K562 (cell line): ENCODE results near the gene CWC22. TPM values are rescaled to one million over a fixed set of nuclear protein-coding genes. Genes with fewer than 3 reads are reported as not detected.

ENCODE experiments used
- ATAC-seq: fragments of 200-7000 bp; cut with Tn5 transposase; 3 replicates; pipeline ENCODE4 v1.9.1; 2020; ENCODE audit warnings: moderate library complexity
- BruUV-seq: library from RNA; stranded (reverse); fragments of 400-500 nt; replicated peaks from 2 replicates; lab custom pipeline; 2021; lab: Mats Ljungman, UMichigan
- CTCF ChIA-PET: fragments of 300-600 bp; formaldehyde crosslinking; extraction: SDS; loops from one replicate; lab custom pipeline; 2021; ENCODE audit warnings: low intra/inter-chr PET ratio; lab: Yijun Ruan, JAX
- POLR2A ChIA-PET: fragments of 300-600, 350-650 bp; sonication (Branson Sonifier 250); formaldehyde crosslinking; extraction: SDS; loops from one replicate; lab custom pipeline; 2021; ENCODE audit warnings: antibody characterized with exemption, inconsistent platforms; lab: Yijun Ruan, JAX
- DNase-seq, 4 experiments: peaks; one replicate each; pipeline versions ENCODE4 v3.0.0 to v3.0.0-alpha.2; 2011 to 2018; ENCODE audit warnings: low spot score in 3 of 4, mixed read lengths in 3 of 4; ENCODE audit errors: extremely low read depth in 1 of 4
- FAIRE-seq: peaks from 2 replicates; lab custom pipeline; 2011; peaks lifted over from hg19 to GRCh38; lab: Jason Lieb, UNC
- H2AFZ ChIP-seq: 2 replicates; pipeline ENCODE4 v1.6.0; 2011; ENCODE audit warnings: low read depth, low read length, control low read depth, inconsistent platforms
- H3K27ac ChIP-seq: fragments of 200-600 bp; 3 replicates; pipeline ENCODE4 v1.8.0; 2011; ENCODE audit warnings: low read depth, mild to moderate bottlenecking, control low read depth, inconsistent platforms, low read length, moderate library complexity, mixed read lengths; ENCODE audit errors: extremely low read depth
- H3K27me3 ChIP-seq, 2 experiments: fragments of 300-600 bp in 1 of 2; 2 replicates in 1 of 2; 3 replicates in 1 of 2; pipeline versions ENCODE4 v1.6.0 to v1.8.0; 2011; ENCODE audit warnings: inconsistent platforms in 2 of 2, low read length in 2 of 2, mild to moderate bottlenecking in 1 of 2, mixed read lengths in 1 of 2, moderate library complexity in 1 of 2; ENCODE audit not compliant: control insufficient read depth in 2 of 2, insufficient read depth in 2 of 2
- H3K36me3 ChIP-seq: fragments of 300-600 bp; 3 replicates; pipeline ENCODE4 v1.8.0; 2011; ENCODE audit warnings: mild to moderate bottlenecking, low read length, inconsistent platforms; ENCODE audit not compliant: control insufficient read depth, insufficient read depth
- H3K4me1 ChIP-seq, 2 experiments: fragments of 200-600 bp in 1 of 2; replicated peaks in 1 of 2; 2 replicates in 1 of 2; 3 replicates in 1 of 2; pipeline versions ENCODE4 v1.5.1 to v1.8.0; 2011; ENCODE audit warnings: inconsistent platforms in 2 of 2, low read length in 2 of 2, mild to moderate bottlenecking in 1 of 2, mixed read lengths in 1 of 2, moderate library complexity in 1 of 2; ENCODE audit not compliant: control insufficient read depth in 2 of 2, insufficient read depth in 2 of 2
- H3K4me2 ChIP-seq: 2 replicates; pipeline ENCODE4 v1.6.1; 2011; ENCODE audit warnings: low read length, control low read depth, inconsistent platforms, mixed read lengths; ENCODE audit not compliant: insufficient read depth
- H3K4me3 ChIP-seq: fragments of 200-600 bp; sonication (generic), shearing (Covaris generic); 2 replicates; pipeline ENCODE4 v1.5.1; 2016; ENCODE audit warnings: control low read depth, inconsistent platforms
- H3K79me2 ChIP-seq: fragments of 200-600 bp; 3 replicates; pipeline ENCODE4 v1.8.0; 2011; ENCODE audit warnings: low read length, inconsistent platforms; ENCODE audit not compliant: control insufficient read depth, insufficient read depth
- H3K9ac ChIP-seq, 2 experiments: 2 replicates each; pipeline versions ENCODE4 v1.6.0 to v1.6.1; 2011; ENCODE audit warnings: low read depth in 2 of 2, low read length in 2 of 2, control low read depth in 1 of 2, inconsistent platforms in 1 of 2, mild to moderate bottlenecking in 1 of 2, mixed read lengths in 1 of 2; ENCODE audit not compliant: insufficient read depth in 1 of 2
- H3K9me1 ChIP-seq: one replicate; pipeline ENCODE4 v1.6.0; 2011; ENCODE audit warnings: inconsistent platforms, mild to moderate bottlenecking, low read length, moderate library complexity; ENCODE audit not compliant: control insufficient read depth, insufficient read depth
- H3K9me3 ChIP-seq: replicated peaks from 2 replicates; pipeline ENCODE4 v1.5.1; 2011; ENCODE audit warnings: low read depth, low read length, inconsistent platforms; ENCODE audit not compliant: control insufficient read depth, insufficient read depth
- H4K20me1 ChIP-seq: replicated peaks from 2 replicates; pipeline ENCODE4 v1.6.1; 2011; ENCODE audit warnings: low read length, inconsistent platforms, mixed read lengths; ENCODE audit not compliant: control insufficient read depth, insufficient read depth
- ATF1 ChIP-seq, 2 experiments: fragments of 450-650 bp in 1 of 2; IDR thresholded peaks; 2 replicates each; pipeline ENCODE4 v1.6.1; 2016; ENCODE audit warnings: missing compliant biosample characterization in 1 of 2, missing genetic modification characterization in 1 of 2
- DIDO1 ChIP-seq: fragments of 450-650 bp; IDR thresholded peaks from 2 replicates; pipeline ENCODE4 v1.6.1; 2016; ENCODE audit warnings: low read depth, missing biosample characterization, missing genetic modification characterization
- ETS2 ChIP-seq: IDR thresholded peaks from 2 replicates; pipeline ENCODE4 v1.6.1; 2016; ENCODE audit warnings: borderline replicate concordance, missing genetic modification characterization, mild to moderate bottlenecking, moderate library complexity, missing compliant biosample characterization; ENCODE audit not compliant: poor library complexity, severe bottlenecking
- FOXK1 ChIP-seq: sonication (generic); formaldehyde crosslinking; IDR thresholded peaks from 2 replicates; pipeline ENCODE4 v1.8.0; 2022; ENCODE audit warnings: missing genetic modification reagents, mild to moderate bottlenecking, borderline replicate concordance
- HSF4 ChIP-seq: fragments of 250-450 bp; sonication (Bioruptor Pico); IDR thresholded peaks from 2 replicates; pipeline ENCODE4 v2.1.2; 2022; ENCODE audit warnings: mild to moderate bottlenecking, moderate library complexity, borderline replicate concordance
- NFXL1 ChIP-seq: fragments of 450-650 bp; formaldehyde crosslinking; IDR thresholded peaks from 2 replicates; pipeline ENCODE4 v1.4.0; 2021; ENCODE audit warnings: mild to moderate bottlenecking
- NR1H2 ChIP-seq: sonication (generic); formaldehyde crosslinking; IDR thresholded peaks from 2 replicates; pipeline ENCODE4 v1.4.0; 2020; ENCODE audit warnings: mild to moderate bottlenecking, missing genetic modification reagents
- PYGO2 ChIP-seq: fragments of 450-650 bp; IDR thresholded peaks from 2 replicates; pipeline ENCODE4 v1.6.1; 2016; ENCODE audit warnings: mild to moderate bottlenecking, missing genetic modification characterization, moderate library complexity, missing compliant biosample characterization
- ZBED1 ChIP-seq: IDR thresholded peaks from 2 replicates; pipeline ENCODE4 v1.6.1; 2014
- ZFPM2 ChIP-seq: fragments of 250-450 bp; sonication (Bioruptor Pico); IDR thresholded peaks from 2 replicates; pipeline ENCODE4 v1.5.1; 2022; ENCODE audit warnings: mild to moderate bottlenecking
- ZNF551 ChIP-seq: fragments of 250-450 bp; sonication (Bioruptor Pico); IDR thresholded peaks from 2 replicates; pipeline ENCODE4 v1.5.0; 2021; ENCODE audit warnings: mild to moderate bottlenecking, moderate library complexity
- in situ Hi-C: fragments of 300-500 bp; cut with MboI; formaldehyde crosslinking; loops from 4 replicates; pipeline ENCODE4 v1.15.0; 2018; ENCODE audit warnings: inconsistent platforms, mixed read lengths
- intact Hi-C: fragments of 100-400 bp; cut with micrococcal nuclease; formaldehyde crosslinking; loops from 2 replicates; pipeline ENCODE4 v1.14.2; 2022
- polyA plus RNA-seq, 8 experiments: library from polyadenylated mRNA; depleted of rRNA in 4 of 8; stranded (reverse) in 5 of 8; unstranded in 3 of 8; fragments of >200 nt; fragmentation: Nextera tagmentation in 2 of 8; fragmentation: Illumina TruSeq in 1 of 8; extraction: Ambion mirVana in 2 of 8; extraction: Trizol in 1 of 8; gene quantifications; 2 replicates each; pipeline versions ENCODE4 v1.2.1 to v1.2.3, GENCODE V29; 2011 to 2014; ENCODE audit warnings: inconsistent platforms in 1 of 8, missing spikeins in 1 of 8
- total RNA-seq, 7 experiments: library from RNA; depleted of rRNA in 6 of 7; stranded (reverse); fragments of >200 nt in 6 of 7; fragmentation: Illumina TruSeq in 2 of 7; extraction: Trizol in 2 of 7; gene quantifications; 2 replicates each; pipeline versions ENCODE4 v1.2.1 to v1.2.3, GENCODE V29; 2011 to 2021; ENCODE audit warnings: low replicate concordance in 1 of 7
- TF ChIP-seq, protein P1 (sequence below): sonication (generic); formaldehyde crosslinking; IDR thresholded peaks from 2 replicates; pipeline ENCODE4 v1.8.0; 2022; ENCODE audit warnings: missing genetic modification reagents, mild to moderate bottlenecking, moderate library complexity, borderline replicate concordance
- TF ChIP-seq, protein P2 (sequence below): sonication (generic); IDR thresholded peaks from 2 replicates; pipeline ENCODE4 v1.6.1; 2016
- TF ChIP-seq, protein P3 (sequence below): fragments of 250-450 bp; sonication (Bioruptor Pico); IDR thresholded peaks from 2 replicates; pipeline ENCODE4 v1.4.0; 2020; ENCODE audit warnings: mild to moderate bottlenecking, moderate library complexity, borderline replicate concordance
- TF ChIP-seq, protein P4 (sequence below), 2 experiments: fragments of 450-650 bp in 1 of 2; sonication (generic) in 1 of 2; formaldehyde crosslinking in 1 of 2; IDR thresholded peaks in 1 of 2; conservative IDR thresholded peaks in 1 of 2; 2 replicates each; pipeline versions ENCODE4 v1.6.1 to v1.8.1; 2016 to 2023; ENCODE audit warnings: mild to moderate bottlenecking in 2 of 2, moderate library complexity in 2 of 2, inconsistent platforms in 1 of 2, missing genetic modification reagents in 1 of 2
- TF ChIP-seq, protein P5 (sequence below), 2 experiments: fragments of 250-450 bp in 1 of 2; fragments of 450-650 bp in 1 of 2; sonication (Bioruptor Pico) in 1 of 2; IDR thresholded peaks; 2 replicates each; pipeline versions ENCODE4 v1.6.1 to v1.8.0; 2016 to 2021; ENCODE audit warnings: mild to moderate bottlenecking in 2 of 2, moderate library complexity in 2 of 2, missing compliant biosample characterization in 1 of 2, missing genetic modification characterization in 1 of 2

Gene CWC22
- total and polyA plus RNA-seq, 9 of the 15 experiments (the other 6 are each of a cell fraction or from before 2014, with no cell fraction given): 14.5 to 54.2 (median 36.7) TPM

DNA sequence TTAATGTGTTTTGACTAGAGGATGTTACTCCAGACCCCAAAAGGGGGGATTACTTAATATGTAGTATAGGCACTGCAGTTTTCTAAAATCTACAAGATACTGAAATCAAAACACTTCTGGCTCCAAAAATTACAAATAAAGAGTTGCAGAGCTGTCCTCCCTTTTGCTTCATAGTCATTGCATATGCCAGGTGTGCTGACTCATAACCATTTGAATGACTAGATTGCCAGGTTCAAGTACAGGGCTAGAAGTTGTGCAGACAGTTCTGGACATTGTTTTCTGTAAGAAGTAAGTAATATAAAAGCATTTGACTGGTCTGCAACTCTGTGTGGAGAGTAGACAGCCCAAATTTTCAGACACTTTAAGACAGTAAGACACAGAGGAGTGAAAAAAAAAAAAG is 6.7 kb downstream of the CWC22 start:
- Histone ChIP-seq H3K27me3 (no peaks in the 10 kb centered on the region), H3K4me2 (no peak overlapping the region), H3K9me3 (no peaks in the 10 kb centered on the region), H3K9ac (no peak overlapping the region), H3K9me1 (no peaks in the 10 kb centered on the region), H3K36me3 (peaks cover 23% of the 10 kb centered on the region), H2AFZ (no peak overlapping the region), H4K20me1 (no peaks in the 10 kb centered on the region), H3K79me2 (peaks cover 99% of the 10 kb centered on the region), H3K4me3 (no peak overlapping the region), H3K27ac (no peak overlapping the region), H3K4me1 (peaks cover 0 to 18% of the 10 kb centered on the region in 2 experiments; a peak in 4 of 5 replicates)
- ChIA-PET POLR2A (interaction anchor here (1.3 kb wide), 1 partner anchor 22 kb away, joined by 3 read pairs; no protein-coding TSS in a partner anchor), CTCF (no interaction called here)
- in situ Hi-C loops (no loop called here), intact Hi-C loops (loop anchor here (10.0 kb wide), 2 partner anchors 1526 to 1894 kb away; partner anchors contain the start of genes FKBP7 and ITPRID2)
- no peak for FAIRE-seq
- peak; percentile 60 for ATAC-seq
- no TSS peak for BruUV-seq
- DNase-seq: peak in 1 of 4 experiments; percentile 34
- no peak for TF ChIP-seq NFXL1 (CRISPR knock-in tag)
- TF ChIP-seq DIDO1 (tag): no peak
- TF ChIP-seq, protein P1, sequence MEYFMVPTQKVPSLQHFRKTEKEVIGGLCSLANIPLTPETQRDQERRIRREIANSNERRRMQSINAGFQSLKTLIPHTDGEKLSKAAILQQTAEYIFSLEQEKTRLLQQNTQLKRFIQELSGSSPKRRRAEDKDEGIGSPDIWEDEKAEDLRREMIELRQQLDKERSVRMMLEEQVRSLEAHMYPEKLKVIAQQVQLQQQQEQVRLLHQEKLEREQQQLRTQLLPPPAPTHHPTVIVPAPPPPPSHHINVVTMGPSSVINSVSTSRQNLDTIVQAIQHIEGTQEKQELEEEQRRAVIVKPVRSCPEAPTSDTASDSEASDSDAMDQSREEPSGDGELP: no peak
- TF ChIP-seq HSF4 (CRISPR knock-in tag): no peak
- TF ChIP-seq ATF1 (CRISPR knock-in tag; IDR thresholded peaks at IDR 0.05): no peak
- TF ChIP-seq ATF1 (tag; IDR thresholded peaks at IDR 0.05): no peak
- TF ChIP-seq, protein P2, sequence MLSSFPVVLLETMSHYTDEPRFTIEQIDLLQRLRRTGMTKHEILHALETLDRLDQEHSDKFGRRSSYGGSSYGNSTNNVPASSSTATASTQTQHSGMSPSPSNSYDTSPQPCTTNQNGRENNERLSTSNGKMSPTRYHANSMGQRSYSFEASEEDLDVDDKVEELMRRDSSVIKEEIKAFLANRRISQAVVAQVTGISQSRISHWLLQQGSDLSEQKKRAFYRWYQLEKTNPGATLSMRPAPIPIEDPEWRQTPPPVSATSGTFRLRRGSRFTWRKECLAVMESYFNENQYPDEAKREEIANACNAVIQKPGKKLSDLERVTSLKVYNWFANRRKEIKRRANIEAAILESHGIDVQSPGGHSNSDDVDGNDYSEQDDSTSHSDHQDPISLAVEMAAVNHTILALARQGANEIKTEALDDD: peak; percentile 29; the same call in 1 of the 2 replicates
- TF ChIP-seq, protein P3, sequence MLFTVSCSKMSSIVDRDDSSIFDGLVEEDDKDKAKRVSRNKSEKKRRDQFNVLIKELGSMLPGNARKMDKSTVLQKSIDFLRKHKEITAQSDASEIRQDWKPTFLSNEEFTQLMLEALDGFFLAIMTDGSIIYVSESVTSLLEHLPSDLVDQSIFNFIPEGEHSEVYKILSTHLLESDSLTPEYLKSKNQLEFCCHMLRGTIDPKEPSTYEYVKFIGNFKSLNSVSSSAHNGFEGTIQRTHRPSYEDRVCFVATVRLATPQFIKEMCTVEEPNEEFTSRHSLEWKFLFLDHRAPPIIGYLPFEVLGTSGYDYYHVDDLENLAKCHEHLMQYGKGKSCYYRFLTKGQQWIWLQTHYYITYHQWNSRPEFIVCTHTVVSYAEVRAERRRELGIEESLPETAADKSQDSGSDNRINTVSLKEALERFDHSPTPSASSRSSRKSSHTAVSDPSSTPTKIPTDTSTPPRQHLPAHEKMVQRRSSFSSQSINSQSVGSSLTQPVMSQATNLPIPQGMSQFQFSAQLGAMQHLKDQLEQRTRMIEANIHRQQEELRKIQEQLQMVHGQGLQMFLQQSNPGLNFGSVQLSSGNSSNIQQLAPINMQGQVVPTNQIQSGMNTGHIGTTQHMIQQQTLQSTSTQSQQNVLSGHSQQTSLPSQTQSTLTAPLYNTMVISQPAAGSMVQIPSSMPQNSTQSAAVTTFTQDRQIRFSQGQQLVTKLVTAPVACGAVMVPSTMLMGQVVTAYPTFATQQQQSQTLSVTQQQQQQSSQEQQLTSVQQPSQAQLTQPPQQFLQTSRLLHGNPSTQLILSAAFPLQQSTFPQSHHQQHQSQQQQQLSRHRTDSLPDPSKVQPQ: no peak
- no peak for TF ChIP-seq ZNF551
- TF ChIP-seq NR1H2: no peak
- TF ChIP-seq, protein P4, sequence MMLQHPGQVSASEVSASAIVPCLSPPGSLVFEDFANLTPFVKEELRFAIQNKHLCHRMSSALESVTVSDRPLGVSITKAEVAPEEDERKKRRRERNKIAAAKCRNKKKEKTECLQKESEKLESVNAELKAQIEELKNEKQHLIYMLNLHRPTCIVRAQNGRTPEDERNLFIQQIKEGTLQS (IDR thresholded peaks at IDR 0.05): peak; percentile 49; the same call in 1 of the 2 replicates
- TF ChIP-seq, protein P4 (CRISPR knock-in tag; conservative IDR thresholded peaks at IDR 0.05): no peak
- TF ChIP-seq ZBED1: no peak
- TF ChIP-seq FOXK1: no peak
- TF ChIP-seq ETS2 (tag): no peak
- TF ChIP-seq PYGO2 (tag): no peak
- TF ChIP-seq, protein P5, sequence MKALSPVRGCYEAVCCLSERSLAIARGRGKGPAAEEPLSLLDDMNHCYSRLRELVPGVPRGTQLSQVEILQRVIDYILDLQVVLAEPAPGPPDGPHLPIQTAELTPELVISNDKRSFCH (CRISPR knock-in tag; IDR thresholded peaks at IDR 0.05): no peak
- TF ChIP-seq, protein P5 (tag; IDR thresholded peaks at IDR 0.05): no peak
- TF ChIP-seq ZFPM2 (CRISPR knock-in tag): no peak
